Erythroblast (primary cell): ENCODE results near the gene SPOCK1.

Source experiments
- DNase-seq, 2 experiments: peaks; one replicate each; lab custom pipeline; 2025; lab: John Stamatoyannopoulos, UW
- GATA1 ChIP-seq: IDR thresholded peaks from 2 replicates; pipeline ENCODE4 v1.6.1; 2011; ENCODE audit warnings: low read depth, mild to moderate bottlenecking, control low read depth, low read length, moderate library complexity
- POLR2A ChIP-seq: IDR thresholded peaks from 2 replicates; pipeline ENCODE4 v1.6.1; 2011; ENCODE audit warnings: mild to moderate bottlenecking, low read length

The SPOCK1 gene

DNA sequence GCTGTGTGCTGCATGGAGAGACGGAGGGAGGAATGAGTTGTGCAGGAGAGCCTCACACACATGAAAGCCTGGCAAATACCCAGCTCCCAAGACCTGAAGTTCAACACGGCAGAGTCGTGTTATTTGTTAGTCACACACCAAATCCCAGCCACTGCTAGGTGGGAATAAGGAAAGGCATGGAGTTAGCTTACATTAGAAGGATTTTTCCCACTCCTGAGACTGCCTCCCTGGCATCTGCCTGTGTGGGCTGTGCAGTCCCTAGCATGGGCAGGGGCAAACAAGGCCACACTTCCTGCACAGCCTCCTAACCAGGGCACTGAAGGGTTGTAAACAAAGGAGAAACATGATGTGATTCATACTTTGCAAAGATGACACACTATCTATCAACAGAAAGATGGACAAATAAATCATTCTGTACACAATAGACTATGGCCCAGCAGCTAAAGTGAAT, 306.8 kb downstream of the SPOCK1 start:
- no peak for DNase-seq
- no peak for TF ChIP-seq GATA1
- TF ChIP-seq POLR2A, result no peak

DNA sequence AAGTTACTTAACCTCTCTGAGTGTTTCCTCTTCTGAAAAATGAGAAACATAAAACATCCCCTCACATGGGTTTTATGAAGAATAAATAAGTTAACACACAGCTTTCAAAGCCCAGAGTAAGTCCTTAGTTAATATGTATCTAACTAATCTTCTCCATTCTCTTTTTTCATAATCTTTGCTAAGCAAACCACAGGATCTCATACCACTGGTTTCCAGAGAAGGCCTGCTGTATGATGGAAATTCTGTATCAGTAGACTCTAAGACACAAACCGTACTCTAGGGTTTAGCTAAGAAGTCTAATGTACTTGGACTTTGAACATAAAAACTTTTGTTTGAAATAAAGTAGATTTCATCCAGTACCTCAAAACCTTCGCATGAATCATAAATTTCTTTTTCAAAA, 307.9 kb downstream of the SPOCK1 start:
- TF ChIP-seq POLR2A, result no peak

DNA sequence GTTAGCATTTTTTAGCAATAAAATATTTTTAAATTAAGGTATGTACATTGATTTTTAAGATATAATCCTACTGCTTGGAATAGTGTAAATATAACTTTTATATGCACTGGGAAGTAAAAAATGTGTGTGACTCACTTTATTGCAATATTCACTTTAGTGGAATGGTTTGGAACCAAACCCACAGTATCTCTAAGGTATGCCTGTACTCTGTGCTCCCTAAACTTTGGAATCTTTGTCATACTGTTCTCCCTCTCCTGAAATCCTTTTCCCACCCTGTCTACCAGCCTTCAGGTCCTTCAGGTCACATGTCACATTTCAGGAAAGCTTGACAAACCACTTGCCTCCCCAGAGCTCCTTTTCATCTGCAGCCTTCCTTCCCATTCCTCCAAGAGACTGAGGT, 308.7 kb downstream of the SPOCK1 start:
- DNase-seq, result no peak
- no peak for TF ChIP-seq POLR2A
- no peak for TF ChIP-seq GATA1

More for the DNA sequence above, 307.9 kb downstream of the SPOCK1 start:
- no peak for DNase-seq

DNA sequence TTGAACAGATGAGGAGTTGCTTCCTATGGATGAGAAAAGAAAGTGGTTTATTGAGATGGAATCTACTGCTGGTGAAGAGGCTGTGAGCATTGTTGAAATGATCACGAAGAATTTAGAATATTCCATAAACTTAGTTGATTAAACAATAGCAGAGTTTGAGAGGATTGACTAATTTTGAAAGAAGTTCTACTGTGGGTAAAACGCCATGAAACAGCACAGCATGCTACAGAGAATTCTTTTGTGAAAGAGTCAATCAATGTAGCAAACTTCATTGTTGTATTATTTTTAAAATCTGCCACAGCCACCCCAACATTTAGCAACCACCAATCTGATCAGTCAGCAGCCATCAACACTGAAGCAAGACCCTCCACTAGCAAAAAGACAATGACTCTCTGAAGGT, 309.1 kb downstream of the SPOCK1 start:
- DNase-seq, result no peak

DNA sequence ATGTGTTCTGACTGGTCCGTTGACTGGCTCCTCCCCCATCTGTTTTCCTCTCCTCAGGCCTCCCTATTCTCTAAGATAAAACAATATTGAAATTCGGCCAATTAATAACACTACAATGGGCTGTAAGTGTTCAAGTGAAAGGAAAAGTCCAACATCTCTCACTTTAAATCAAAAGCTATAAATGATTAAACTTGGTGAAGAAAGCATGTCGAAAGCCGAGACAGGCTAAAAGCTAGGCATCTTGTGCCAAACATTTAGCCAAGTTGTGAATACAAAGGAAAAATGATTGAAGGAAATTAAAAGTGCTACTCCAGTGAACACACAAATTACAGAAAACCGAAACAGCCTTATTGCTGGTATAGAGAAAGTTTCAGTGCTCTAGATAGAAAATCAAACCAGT, 310.6 kb downstream of the SPOCK1 start:
- no peak for DNase-seq

More for the DNA sequence above, 309.1 kb downstream of the SPOCK1 start:
- TF ChIP-seq POLR2A, result no peak
- no peak for TF ChIP-seq GATA1

DNA sequence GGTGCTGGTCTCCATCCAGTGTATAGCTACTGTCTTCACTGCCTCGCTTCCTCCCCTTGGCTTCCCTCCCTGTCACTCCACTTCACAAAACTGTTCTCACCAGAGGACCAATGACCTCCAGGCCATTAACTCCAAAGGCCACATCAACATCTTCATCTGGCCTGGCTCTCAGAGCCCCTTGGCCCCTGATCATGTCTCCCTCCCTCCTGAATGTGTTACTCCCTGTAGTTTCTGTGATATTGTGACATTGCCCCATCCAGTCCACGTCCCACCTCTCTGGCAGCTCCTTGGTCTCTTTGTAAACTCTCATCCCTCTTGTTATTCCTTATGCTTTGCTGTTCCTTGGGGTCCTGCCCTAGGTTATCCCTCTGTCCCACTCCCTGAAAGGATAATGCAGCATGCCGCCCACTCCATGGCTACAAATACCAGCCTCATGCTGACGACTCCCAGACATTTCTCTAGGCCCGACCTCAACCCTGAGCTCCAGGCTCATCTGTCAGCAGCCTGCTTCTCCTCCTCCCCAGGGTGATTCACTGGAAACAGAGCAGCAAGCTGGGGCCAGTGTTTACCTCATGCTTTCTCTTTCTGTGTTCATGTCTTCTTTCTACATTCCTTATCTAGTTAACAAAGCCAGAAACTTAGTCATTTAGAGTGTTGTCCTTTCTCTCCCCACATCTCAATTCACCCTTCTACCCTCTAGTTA, 312.2 kb downstream of the SPOCK1 start:
- TF ChIP-seq POLR2A (no peak), GATA1 (no peak)
- DNase-seq, result no peak

More for the DNA sequence above, 310.6 kb downstream of the SPOCK1 start:
- no peak for TF ChIP-seq GATA1
- TF ChIP-seq POLR2A, result no peak

DNA sequence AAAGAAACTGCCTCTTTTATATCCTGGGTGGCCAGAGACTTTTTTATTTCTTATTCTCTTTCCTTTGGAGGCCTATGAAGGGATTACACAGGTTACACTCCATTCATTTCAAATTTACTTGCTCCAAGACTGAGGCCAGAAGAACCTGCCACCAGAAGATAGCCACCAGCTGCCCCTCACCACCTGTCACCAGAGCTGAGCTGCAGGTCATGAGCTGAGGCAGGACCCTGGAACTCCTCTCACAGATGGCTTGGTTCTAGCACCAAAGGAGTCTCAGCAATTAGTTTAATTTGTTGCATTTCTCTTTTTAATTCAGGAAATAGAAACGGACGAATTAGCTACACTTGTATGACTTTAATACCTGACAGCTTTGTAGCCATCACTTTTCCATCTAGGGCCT, 313.9 kb downstream of the SPOCK1 start:
- DNase-seq, result no peak
- TF ChIP-seq POLR2A (no peak), GATA1 (no peak)

DNA sequence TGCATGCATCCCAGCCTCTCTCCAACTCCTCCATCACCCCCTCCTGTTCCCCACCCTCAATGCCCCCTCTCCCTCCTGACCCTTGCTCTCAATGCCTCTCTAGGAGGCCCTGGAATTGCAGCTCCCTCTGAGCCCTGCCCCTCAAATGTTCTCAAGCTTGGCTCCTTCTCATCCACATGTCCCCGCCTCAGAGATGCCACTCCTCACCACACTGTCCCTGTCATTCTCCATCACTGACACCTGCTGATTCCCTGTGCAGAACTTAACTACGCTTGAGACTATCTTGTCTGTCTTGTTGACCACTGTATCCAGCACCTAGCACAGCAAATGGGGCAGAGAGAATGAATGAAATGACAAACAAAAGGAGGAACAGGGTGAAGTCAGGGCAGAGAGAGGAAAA, 314.4 kb downstream of the SPOCK1 start:
- no peak for DNase-seq
- no peak for TF ChIP-seq GATA1
- TF ChIP-seq POLR2A, result no peak

DNA sequence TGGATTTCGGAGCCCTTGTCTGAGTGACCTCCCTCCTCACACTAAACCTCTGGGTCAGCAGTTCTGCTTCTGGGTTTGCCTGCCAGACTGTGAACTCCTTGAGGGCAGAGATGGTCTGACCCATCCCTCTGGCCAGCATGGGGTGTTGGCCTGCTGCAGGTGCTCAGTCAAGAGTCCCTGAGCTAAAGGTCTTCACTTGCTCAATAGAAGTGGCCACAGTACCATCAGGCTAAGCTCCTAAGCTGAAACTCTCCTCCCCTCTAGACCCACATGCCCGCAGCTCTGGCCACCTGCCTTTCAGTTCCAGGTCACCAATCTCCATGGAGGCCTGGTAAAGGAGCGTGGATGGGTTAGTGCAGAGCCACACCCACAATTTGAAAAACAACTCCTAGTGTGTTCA, 316.6 kb downstream of the SPOCK1 start:
- DNase-seq, result no peak
- no peak for TF ChIP-seq GATA1
- TF ChIP-seq POLR2A, result no peak

DNA sequence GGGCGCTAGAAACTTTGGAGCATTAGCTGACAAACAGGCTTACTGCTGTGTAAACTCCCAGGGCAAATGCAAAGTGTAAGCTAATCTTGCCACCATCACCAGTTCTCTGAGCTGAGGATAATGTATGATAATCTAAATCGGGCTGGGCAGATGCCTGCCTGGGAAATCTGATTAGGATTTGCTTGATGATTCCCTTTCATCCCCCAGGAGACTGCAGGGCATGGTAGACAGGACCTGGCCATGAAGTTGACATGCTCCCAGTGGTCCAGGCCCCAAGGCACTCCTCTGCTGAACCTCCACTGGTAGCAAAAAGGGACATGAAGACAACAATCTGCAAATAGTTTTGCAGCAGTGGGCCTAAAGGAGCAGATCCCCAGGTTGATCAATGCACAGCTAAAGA, 317.5 kb downstream of the SPOCK1 start:
- no peak for TF ChIP-seq GATA1
- no peak for TF ChIP-seq POLR2A
- DNase-seq, result no peak

DNA sequence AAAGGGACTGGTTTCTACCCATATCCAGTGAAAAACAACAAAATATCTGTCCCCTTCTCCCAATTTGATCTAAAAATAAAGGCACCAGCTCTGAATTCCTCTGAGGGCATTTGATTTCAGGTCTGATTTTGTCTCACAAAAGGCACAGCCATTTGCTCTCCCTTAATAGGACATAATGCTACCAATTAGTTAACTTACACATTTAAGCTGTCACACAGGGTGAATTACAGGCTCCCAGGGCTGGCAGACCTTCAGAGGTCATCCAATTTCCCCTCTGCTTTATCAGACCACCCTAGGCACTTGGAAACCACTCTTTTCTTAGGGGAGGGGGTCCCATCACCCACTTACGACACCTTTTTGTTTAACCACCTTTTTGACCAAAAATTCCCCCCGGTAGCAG, 319.9 kb downstream of the SPOCK1 start:
- no peak for TF ChIP-seq POLR2A
- TF ChIP-seq GATA1, result no peak
- no peak for DNase-seq

DNA sequence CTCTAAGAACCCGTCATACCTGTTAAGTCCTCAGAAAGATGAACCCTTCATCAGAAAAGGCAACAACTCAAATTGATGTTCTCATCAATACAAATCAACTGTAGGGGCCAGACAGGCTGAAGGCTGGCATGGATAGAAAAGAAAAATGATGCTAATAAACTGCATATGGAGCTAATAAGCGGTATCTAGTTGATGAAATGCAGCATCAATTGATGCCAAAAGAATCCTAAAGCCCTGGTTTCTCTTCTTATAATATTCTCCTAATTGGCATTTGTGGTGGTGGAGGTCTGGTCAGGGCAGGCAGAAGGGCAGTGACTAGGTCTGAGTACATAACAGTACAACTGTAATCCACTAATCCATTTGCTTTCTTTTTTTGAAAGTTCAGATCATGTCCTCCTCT, 322.5 kb downstream of the SPOCK1 start:
- TF ChIP-seq POLR2A, result no peak
- TF ChIP-seq GATA1, result no peak
- no peak for DNase-seq

DNA sequence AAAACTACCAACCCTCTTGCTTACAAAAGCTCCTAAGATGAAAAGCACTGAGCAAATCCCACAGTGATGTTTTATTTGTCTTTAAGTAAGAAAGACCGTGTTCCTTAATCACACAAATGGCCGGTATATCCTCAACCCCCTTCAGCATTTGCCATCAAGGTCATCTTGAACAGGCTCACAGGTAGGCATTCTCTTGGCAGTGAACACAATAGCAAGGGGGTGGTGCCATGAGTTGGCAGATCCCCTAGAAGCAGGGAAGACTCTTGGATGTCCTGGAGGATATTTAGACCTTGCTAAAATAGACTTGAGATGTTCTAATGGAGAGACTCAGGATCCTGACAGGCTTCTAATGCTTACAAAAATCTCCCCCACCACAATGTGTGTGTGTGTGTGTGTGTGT, 323.0 kb downstream of the SPOCK1 start:
- no peak for DNase-seq
- TF ChIP-seq POLR2A (no peak), GATA1 (no peak)

DNA sequence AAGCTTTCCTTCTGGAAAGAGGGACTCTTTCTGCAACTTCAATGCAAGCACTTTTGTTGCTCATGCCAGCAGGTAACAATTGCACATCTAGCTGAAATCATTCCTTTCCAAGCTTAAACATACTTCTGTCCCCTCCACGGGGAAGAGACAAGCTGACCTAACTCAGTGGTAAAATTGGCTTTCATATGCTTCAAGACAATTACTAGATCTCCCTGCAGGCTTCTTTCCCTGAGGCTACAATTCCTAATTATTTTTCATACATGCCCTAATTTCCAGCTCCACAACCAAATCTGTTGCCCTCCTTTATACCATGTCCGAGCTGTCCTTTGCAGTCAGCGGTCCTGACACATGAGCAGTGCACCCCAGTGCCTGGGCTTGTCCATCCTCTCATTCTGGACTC, 324.9 kb downstream of the SPOCK1 start:
- DNase-seq, result no peak
- TF ChIP-seq POLR2A (no peak), GATA1 (no peak)

DNA sequence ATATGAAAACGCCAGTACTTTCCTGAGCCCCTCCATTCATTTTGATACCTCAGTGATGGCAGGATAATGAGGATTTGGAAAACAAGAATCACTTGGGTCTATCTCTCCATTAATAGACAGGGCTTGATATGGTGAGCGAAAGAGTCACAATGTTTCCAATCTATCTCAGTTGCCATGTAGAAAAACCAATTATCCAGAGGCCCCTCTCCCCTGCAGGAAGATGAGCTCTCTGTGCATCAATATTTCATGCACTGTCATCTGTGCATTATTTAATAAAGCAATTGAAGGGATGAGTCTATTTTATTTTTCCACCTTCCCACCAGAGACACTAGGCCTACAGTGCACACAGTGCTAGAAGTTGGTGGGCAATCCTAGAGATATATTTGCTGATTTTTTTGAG, 326.9 kb downstream of the SPOCK1 start:
- TF ChIP-seq GATA1 (no peak), POLR2A (no peak)
- DNase-seq, result no peak
